OCI-LY7 (cell line): Measurements from ENCODE around the gene CLRN3. TPM values are rescaled to one million over a fixed set of nuclear protein-coding genes. Genes with fewer than 3 reads are reported as not detected.

Experiments
- BruUV-seq: library from RNA; stranded (reverse); fragments of 400-500 nt; replicated peaks from 2 replicates; lab custom pipeline; 2021; lab: Mats Ljungman, UMichigan
- CTCF ChIA-PET: fragments of 300-600 bp; sonication (Branson Sonifier 250); formaldehyde crosslinking; loops from one replicate; lab custom pipeline; 2022; ENCODE audit warnings: antibody characterized with exemption; ENCODE audit not compliant: unreplicated experiment; lab: Charles Lee
- POLR2A ChIA-PET: fragments of 300-600 bp; sonication (Branson Sonifier 250); formaldehyde crosslinking; loops from one replicate; lab custom pipeline; 2022; ENCODE audit warnings: antibody characterized with exemption; lab: Charles Lee
- DNase-seq: peaks from one replicate; pipeline ENCODE4 v3.0.0-alpha.2; 2015; ENCODE audit warnings: low spot score
- H2AFZ ChIP-seq: fragments of 200-600 bp; sonication (generic), shearing (Covaris generic); 2 replicates; pipeline ENCODE4 v1.6.1; 2014; ENCODE audit warnings: mild to moderate bottlenecking, antibody characterized with exemption, low read length, moderate library complexity
- H3K27ac ChIP-seq: fragments of 200-600 bp; sonication (generic); 2 replicates; pipeline ENCODE4 v1.5.1; 2014; ENCODE audit warnings: mixed run types, low read depth, mild to moderate bottlenecking, moderate library complexity, low read length, inconsistent platforms; ENCODE audit not compliant: poor library complexity, severe bottlenecking
- H3K36me3 ChIP-seq: fragments of 200-600 bp; sonication (generic); 2 replicates; pipeline ENCODE4 v1.6.1; 2014; ENCODE audit warnings: mild to moderate bottlenecking, antibody characterized with exemption, low read length, moderate library complexity, mixed read lengths; ENCODE audit not compliant: insufficient read depth
- H3K4me1 ChIP-seq: fragments of 200-600 bp; sonication (generic); 2 replicates; pipeline ENCODE4 v1.5.1; 2014; ENCODE audit warnings: mild to moderate bottlenecking, low read length; ENCODE audit not compliant: insufficient read depth, poor library complexity, severe bottlenecking
- H3K4me2 ChIP-seq: fragments of 200-600 bp; sonication (generic); 2 replicates; pipeline ENCODE4 v1.6.1; 2014; ENCODE audit warnings: mild to moderate bottlenecking, low read length
- H3K4me3 ChIP-seq: fragments of 200-600 bp; sonication (generic); 2 replicates; pipeline ENCODE4 v1.5.1; 2014; ENCODE audit warnings: mild to moderate bottlenecking, low read depth, low read length; ENCODE audit not compliant: poor library complexity, severe bottlenecking
- H3K79me2 ChIP-seq: fragments of 200-600 bp; sonication (generic); 2 replicates; pipeline ENCODE4 v1.6.1; 2016; ENCODE audit warnings: low read depth, mild to moderate bottlenecking, low read length, moderate library complexity, mixed read lengths; ENCODE audit not compliant: insufficient read depth
- H3K9me2 ChIP-seq: fragments of 200-600 bp; sonication (generic); 2 replicates; pipeline ENCODE4 v1.6.1; 2016; ENCODE audit warnings: mild to moderate bottlenecking, low read length, mixed read lengths; ENCODE audit not compliant: insufficient read depth
- H3K9me3 ChIP-seq: fragments of 200-600 bp; sonication (generic); 2 replicates; pipeline ENCODE4 v1.6.1; 2014; ENCODE audit warnings: mild to moderate bottlenecking, mixed run types, low read length, mixed read lengths
- H4K20me1 ChIP-seq: fragments of 200-600 bp; sonication (generic); 2 replicates; pipeline ENCODE4 v1.6.1; 2014; ENCODE audit warnings: mild to moderate bottlenecking, antibody characterized with exemption, low read length, moderate library complexity, mixed read lengths; ENCODE audit not compliant: insufficient read depth
- CTCF ChIP-seq: fragments of 200-600 bp; sonication (generic); conservative IDR thresholded peaks from 2 replicates; pipeline ENCODE4 v1.5.1; 2014; ENCODE audit warnings: mild to moderate bottlenecking, antibody characterized with exemption, low read length, moderate library complexity, mixed read lengths
- EZH2phosphoT487 ChIP-seq: fragments of 200-600 bp; sonication (generic); IDR thresholded peaks from 2 replicates; pipeline ENCODE4 v1.6.1; 2018; ENCODE audit warnings: low read depth, borderline replicate concordance, mild to moderate bottlenecking, mixed run types, antibody characterized with exemption, low read length, moderate library complexity, mixed read lengths
- intact Hi-C: fragments of 100-400 bp; cut with micrococcal nuclease; formaldehyde crosslinking; loops from one replicate; pipeline ENCODE4 v1.10.0; 2022; ENCODE audit not compliant: unreplicated experiment
- total RNA-seq, 2 experiments: library from RNA; depleted of rRNA in 1 of 2; stranded (reverse); fragments of >200 nt in 1 of 2; shearing (Covaris generic) in 1 of 2; gene quantifications; 2 replicates each; pipeline ENCODE4 v1.2.3, GENCODE V29; 2014 to 2022

Gene CLRN3
- total RNA-seq, 2 experiments from 2014 or later: not detected

- Histone ChIP-seq H3K4me2 (no peak overlapping the region), H4K20me1 (no peaks in the 10 kb centered on the region), H3K36me3 (no peaks in the 10 kb centered on the region), H3K4me1 (no peaks in the 10 kb centered on the region), H3K4me3 (no peak overlapping the region), H3K9me2 (no peaks in the 10 kb centered on the region), H2AFZ (no peak overlapping the region), H3K79me2 (no peaks in the 10 kb centered on the region), H3K27ac (no peak overlapping the region), H3K9me3 (no peaks in the 10 kb centered on the region)
- no TSS peak for BruUV-seq
- CTCF ChIA-PET: no interaction called here
- TF ChIP-seq EZH2phosphoT487 (no peak), CTCF (no peak)
- DNase-seq: no peak
- intact Hi-C loops: no loop called here
- POLR2A ChIA-PET: no interaction called here
These were observed 47.1 kb upstream of the CLRN3 start for GRCh38 chr10:127939786-127940330.

GRCh38 chr10:127937915-127938463 is 45.2 kb upstream of the CLRN3 start:
- ChIA-PET CTCF (no interaction called here), POLR2A (interaction anchor here (1.4 kb wide), 1 partner anchor 9 kb away, joined by 3 read pairs; no protein-coding TSS in a partner anchor)
- intact Hi-C loops: no loop called here
- Histone ChIP-seq H3K9me2 (no peaks in the 10 kb centered on the region), H3K79me2 (no peaks in the 10 kb centered on the region), H4K20me1 (no peaks in the 10 kb centered on the region), H3K36me3 (no peaks in the 10 kb centered on the region), H3K4me2 (no peak overlapping the region), H3K27ac (no peak overlapping the region), H3K9me3 (no peaks in the 10 kb centered on the region), H3K4me1 (no peaks in the 10 kb centered on the region), H3K4me3 (no peak overlapping the region), H2AFZ (no peak overlapping the region)
- TF ChIP-seq CTCF: no peak
- no peak for TF ChIP-seq EZH2phosphoT487
- DNase-seq: no peak
- BruUV-seq: no TSS peak

GRCh38 chr10:127937069-127937468 is 44.3 kb upstream of the CLRN3 start:
- no TSS peak for BruUV-seq
- H3K4me1 ChIP-seq: no peaks in the 10 kb centered on the region
- intact Hi-C loops: no loop called here
- H3K27ac ChIP-seq: no peak overlapping the region
- CTCF ChIA-PET: no interaction called here
- H3K79me2 ChIP-seq: no peaks in the 10 kb centered on the region
- H3K9me2 ChIP-seq: no peaks in the 10 kb centered on the region
- no peak overlapping the region for H3K4me3 ChIP-seq
- no peaks in the 10 kb centered on the region for H3K36me3 ChIP-seq
- no peak for DNase-seq
- H3K9me3 ChIP-seq: no peaks in the 10 kb centered on the region
- POLR2A ChIA-PET: no interaction called here
- TF ChIP-seq EZH2phosphoT487: no peak
- TF ChIP-seq CTCF: no peak
- H4K20me1 ChIP-seq: no peaks in the 10 kb centered on the region
- no peak overlapping the region for H3K4me2 ChIP-seq
- no peak overlapping the region for H2AFZ ChIP-seq
